Breast epithelium (tissue), 4 donors: ENCODE measurements around the gene USO1. TPM values are rescaled to one million over a fixed set of nuclear protein-coding genes. Genes with fewer than 3 reads are reported as not detected.
"Not testable (repeated sequence)": the region's sequence is repeated elsewhere in the genome, so short reads cannot be mapped to it uniquely, and the experiment has no call there.

ENCODE experiments used
- DNase-seq, 2 donors: peaks; one replicate each; pipeline ENCODE4 v3.0.0-alpha.2; 2019; ENCODE audit warnings: low spot score in 2 of 2
- H3K27ac ChIP-seq, 2 donors: fragments of 200-600 bp; sonication (generic) in 1 of 2; one replicate each; pipeline ENCODE4 v1.5.1; 2016 to 2019; ENCODE audit warnings: mild to moderate bottlenecking in 1 of 2
- H3K27me3 ChIP-seq, 2 donors: fragments of 200-600 bp; sonication (generic) in 1 of 2; one replicate each; pipeline versions ENCODE4 v1.5.1 to v1.6.0; 2017 to 2019; ENCODE audit warnings: control low read depth in 1 of 2, mild to moderate bottlenecking in 1 of 2
- H3K36me3 ChIP-seq: fragments of 200-600 bp; one replicate; pipeline ENCODE4 v1.5.1; 2019
- H3K4me1 ChIP-seq, 2 donors: fragments of 200-600 bp; sonication (generic); one replicate each; pipeline ENCODE4 v1.5.1; 2016 to 2019; ENCODE audit warnings: control low read depth in 1 of 2
- H3K4me3 ChIP-seq, 3 donors: fragments of 200-600 bp; sonication (generic); 1 replicate in 2 of 3; 2 replicates in 1 of 3; pipeline ENCODE4 v1.5.1; 2016 to 2019; ENCODE audit warnings: mild to moderate bottlenecking in 3 of 3, moderate library complexity in 2 of 3
- H3K9me3 ChIP-seq, 2 donors: fragments of 200-600 bp; sonication (generic) in 1 of 2; one replicate each; pipeline ENCODE4 v1.5.1; 2016 to 2019; ENCODE audit warnings: control low read depth in 1 of 2
- POLR2A ChIP-seq: fragments of 450-650 bp; IDR thresholded peaks from one replicate; pipeline ENCODE4 v1.6.1; 2016; ENCODE audit warnings: antibody characterized with exemption, mild to moderate bottlenecking, moderate library complexity
- POLR2AphosphoS5 ChIP-seq, 3 donors: sonication (generic); formaldehyde crosslinking; IDR thresholded peaks; one replicate each; pipeline ENCODE4 v1.6.1; 2017; ENCODE audit warnings: antibody characterized with exemption in 3 of 3
- intact Hi-C: fragments of 100-400 bp; cut with DNase I; formaldehyde crosslinking; loops from one replicate; pipeline ENCODE4 v1.15.1; 2023; ENCODE audit warnings: low total_unique reads
- total RNA-seq, 3 donors: library from RNA; depleted of rRNA; stranded (reverse); fragments of >200 nt; gene quantifications; one replicate each; pipeline ENCODE4 v1.1.0, GENCODE V29; 2016
- TF ChIP-seq, protein P1 (sequence below), 3 donors: fragments of 450-650 bp; IDR thresholded peaks; one replicate each; pipeline ENCODE4 v1.5.1; 2016 to 2017; ENCODE audit warnings: antibody characterized with exemption in 3 of 3, mild to moderate bottlenecking in 3 of 3, moderate library complexity in 3 of 3

The USO1 gene
- total RNA-seq, 3 donors from 2014 or later, result 74.1 to 76.7 (median 74.1) TPM

GRCh38 chr4:75786938-75787337, 62.6 kb downstream of the USO1 start:
- TF ChIP-seq, protein P1, sequence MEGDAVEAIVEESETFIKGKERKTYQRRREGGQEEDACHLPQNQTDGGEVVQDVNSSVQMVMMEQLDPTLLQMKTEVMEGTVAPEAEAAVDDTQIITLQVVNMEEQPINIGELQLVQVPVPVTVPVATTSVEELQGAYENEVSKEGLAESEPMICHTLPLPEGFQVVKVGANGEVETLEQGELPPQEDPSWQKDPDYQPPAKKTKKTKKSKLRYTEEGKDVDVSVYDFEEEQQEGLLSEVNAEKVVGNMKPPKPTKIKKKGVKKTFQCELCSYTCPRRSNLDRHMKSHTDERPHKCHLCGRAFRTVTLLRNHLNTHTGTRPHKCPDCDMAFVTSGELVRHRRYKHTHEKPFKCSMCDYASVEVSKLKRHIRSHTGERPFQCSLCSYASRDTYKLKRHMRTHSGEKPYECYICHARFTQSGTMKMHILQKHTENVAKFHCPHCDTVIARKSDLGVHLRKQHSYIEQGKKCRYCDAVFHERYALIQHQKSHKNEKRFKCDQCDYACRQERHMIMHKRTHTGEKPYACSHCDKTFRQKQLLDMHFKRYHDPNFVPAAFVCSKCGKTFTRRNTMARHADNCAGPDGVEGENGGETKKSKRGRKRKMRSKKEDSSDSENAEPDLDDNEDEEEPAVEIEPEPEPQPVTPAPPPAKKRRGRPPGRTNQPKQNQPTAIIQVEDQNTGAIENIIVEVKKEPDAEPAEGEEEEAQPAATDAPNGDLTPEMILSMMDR (IDR thresholded peaks at IDR 0.05), result no peak
- TF ChIP-seq POLR2A (no peak), POLR2AphosphoS5 (IDR thresholded peaks at IDR 0.05) (no peak)
- Histone ChIP-seq H3K36me3 (no peaks in the 10 kb centered on the region), H3K27ac (no peak overlapping the region), H3K9me3 (no peaks in the 10 kb centered on the region), H3K4me3 (no peak overlapping the region), H3K4me1 (no peaks in the 10 kb centered on the region), H3K27me3 (no peaks in the 10 kb centered on the region)
- no peak for DNase-seq
- intact Hi-C loops, result no loop called here

DNA sequence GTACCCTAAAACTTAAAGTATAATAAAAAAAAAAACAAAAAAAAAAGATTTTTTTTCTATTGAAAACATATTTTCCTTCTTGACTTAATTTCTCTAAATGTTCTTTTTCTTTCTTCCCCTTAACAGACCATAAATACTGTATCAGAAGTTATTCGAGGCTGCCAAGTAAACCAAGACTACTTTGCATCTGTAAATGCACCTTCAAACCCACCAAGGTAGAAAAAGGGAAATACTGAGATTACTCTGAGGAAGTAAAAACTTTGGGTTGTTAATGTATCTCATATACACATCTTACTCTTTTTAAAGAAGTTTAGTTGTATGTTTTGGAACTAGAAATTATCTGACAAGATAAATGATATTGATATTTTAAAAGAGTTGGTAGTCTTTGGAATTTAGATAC, 65.6 kb downstream of the USO1 start:
- no peak for DNase-seq
- no peaks in the 10 kb centered on the region for H3K36me3 ChIP-seq
- TF ChIP-seq, protein P1 (IDR thresholded peaks at IDR 0.05), result no peak
- TF ChIP-seq POLR2A (no peak), POLR2AphosphoS5 (IDR thresholded peaks at IDR 0.05) (no peak)
- intact Hi-C loops, result no loop called here
- H3K4me3 ChIP-seq, result no peak overlapping the region
- no peak overlapping the region for H3K27ac ChIP-seq
- H3K9me3 ChIP-seq, result no peaks in the 10 kb centered on the region
- no peaks in the 10 kb centered on the region for H3K27me3 ChIP-seq
- H3K4me1 ChIP-seq, result no peaks in the 10 kb centered on the region

DNA sequence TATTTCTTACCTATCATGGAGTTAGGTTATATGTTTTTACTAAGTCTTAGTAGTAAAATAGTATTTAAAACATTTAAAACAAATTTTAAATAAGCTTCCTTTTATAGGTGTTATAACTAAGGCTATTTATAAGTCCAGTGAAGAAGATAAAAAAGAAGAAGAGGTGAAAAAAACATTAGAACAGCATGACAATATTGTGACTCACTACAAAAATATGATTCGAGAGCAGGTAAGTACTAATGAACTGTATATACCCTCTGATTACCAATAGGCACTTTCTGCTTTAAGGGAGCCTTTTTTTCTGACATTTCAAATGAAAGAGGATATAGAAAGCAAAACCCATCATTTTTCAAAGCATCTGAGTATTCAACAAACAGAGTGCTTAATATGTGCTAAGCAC, 76.6 kb downstream of the USO1 start:
- Histone ChIP-seq H3K4me3 (no peak overlapping the region), H3K36me3 (no peaks in the 10 kb centered on the region), H3K4me1 (no peaks in the 10 kb centered on the region), H3K27me3 (no peaks in the 10 kb centered on the region), H3K9me3 (no peaks in the 10 kb centered on the region), H3K27ac (no peak overlapping the region)
- DNase-seq, result no peak
- TF ChIP-seq, protein P1 (IDR thresholded peaks at IDR 0.05), result no peak
- TF ChIP-seq POLR2AphosphoS5 (IDR thresholded peaks at IDR 0.05) (no peak), POLR2A (no peak)
- intact Hi-C loops, result no loop called here

DNA sequence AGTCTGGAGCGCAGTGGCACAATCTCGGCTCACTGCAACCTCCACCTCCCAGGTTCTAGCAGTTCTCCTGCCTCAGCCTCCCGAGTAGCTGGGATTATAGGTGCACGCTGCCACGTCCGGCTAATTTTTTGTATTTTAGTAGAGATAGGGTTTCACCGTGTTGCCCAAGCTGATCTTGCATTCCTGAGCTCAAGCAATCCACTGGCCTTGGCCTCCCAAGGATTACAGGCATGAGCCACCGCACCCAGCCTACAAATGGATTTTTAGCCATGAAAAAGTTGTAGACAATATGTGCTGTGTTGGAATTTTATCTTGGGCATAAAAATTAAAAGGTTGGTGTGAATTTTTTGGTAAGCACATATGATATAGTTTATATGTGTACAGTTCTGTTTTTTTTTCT, 81.7 kb downstream of the USO1 start:
- H3K27ac ChIP-seq, H3K4me3 ChIP-seq, DNase-seq, H3K4me1 ChIP-seq, H3K9me3 ChIP-seq, H3K27me3 ChIP-seq, H3K36me3 ChIP-seq, intact Hi-C loops: not testable (repeated sequence)

DNA sequence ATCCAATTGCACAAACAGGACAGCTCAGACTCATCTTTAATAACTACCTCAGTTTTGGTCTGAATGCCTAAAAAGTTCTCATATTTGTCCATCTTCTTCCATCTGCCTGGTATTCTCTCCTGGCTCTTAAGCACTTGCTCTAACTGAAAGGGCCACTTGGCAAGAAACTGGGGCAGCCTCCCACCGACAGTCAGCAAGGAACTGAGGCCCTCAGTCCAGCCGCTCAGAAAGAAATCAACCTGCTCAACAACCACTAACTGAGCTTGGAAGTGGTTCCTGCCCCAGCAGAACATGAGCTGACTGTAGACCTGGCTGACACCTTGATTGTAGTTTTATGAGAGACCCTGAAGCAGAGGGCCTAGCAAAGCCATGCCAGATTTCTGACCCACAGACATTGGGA, 93.5 kb downstream of the USO1 start:
- Histone ChIP-seq H3K36me3 (no peaks in the 10 kb centered on the region), H3K4me3 (no peak overlapping the region), H3K4me1 (no peaks in the 10 kb centered on the region), H3K9me3 (no peaks in the 10 kb centered on the region), H3K27ac (no peak overlapping the region), H3K27me3 (no peaks in the 10 kb centered on the region)
- intact Hi-C loops, result no loop called here
- TF ChIP-seq, protein P1 (IDR thresholded peaks at IDR 0.05), result no peak
- TF ChIP-seq POLR2A, result no peak
- DNase-seq, result no peak

- Histone ChIP-seq H3K4me3 (no peak overlapping the region), H3K4me1 (no peaks in the 10 kb centered on the region), H3K27me3 (no peaks in the 10 kb centered on the region), H3K36me3 (no peaks in the 10 kb centered on the region), H3K27ac (no peak overlapping the region), H3K9me3 (no peaks in the 10 kb centered on the region)
- intact Hi-C loops, result no loop called here
- no peak for TF ChIP-seq POLR2AphosphoS5 (IDR thresholded peaks at IDR 0.05)
- TF ChIP-seq POLR2A, result no peak
- TF ChIP-seq, protein P1 (IDR thresholded peaks at IDR 0.05), result no peak
- no peak for DNase-seq
These were observed 94.7 kb downstream of the USO1 start for GRCh38 chr4:75819121-75819520.
